Measurements from ENCODE around the gene NBPF3.
"Not testable (repeated sequence)": the region's sequence is repeated elsewhere in the genome, so short reads cannot be mapped to it uniquely, and the experiment has no call there.

The NBPF3 gene

DNA sequence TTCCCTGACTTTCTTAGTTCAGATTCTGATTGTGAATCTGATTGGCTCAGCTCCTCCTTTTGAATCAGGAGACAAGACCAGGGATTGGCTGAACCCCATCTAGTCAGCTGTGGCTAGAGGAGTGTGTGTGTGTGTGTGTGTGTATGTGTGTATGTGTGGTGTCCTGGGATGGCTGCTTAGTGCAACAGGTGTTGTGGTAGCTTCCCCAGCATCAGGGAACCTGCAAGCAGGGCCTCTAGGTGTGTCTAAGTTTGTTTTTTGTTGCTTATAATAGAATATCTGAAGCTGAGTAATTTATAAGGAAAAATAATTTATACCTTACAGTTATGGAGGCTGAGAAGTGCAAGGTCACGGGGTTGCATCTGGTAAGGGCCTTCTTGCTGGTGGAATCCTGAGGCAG lies 56.1 kb downstream of the NBPF3 start:
- no peak for FAIRE-seq

DNA sequence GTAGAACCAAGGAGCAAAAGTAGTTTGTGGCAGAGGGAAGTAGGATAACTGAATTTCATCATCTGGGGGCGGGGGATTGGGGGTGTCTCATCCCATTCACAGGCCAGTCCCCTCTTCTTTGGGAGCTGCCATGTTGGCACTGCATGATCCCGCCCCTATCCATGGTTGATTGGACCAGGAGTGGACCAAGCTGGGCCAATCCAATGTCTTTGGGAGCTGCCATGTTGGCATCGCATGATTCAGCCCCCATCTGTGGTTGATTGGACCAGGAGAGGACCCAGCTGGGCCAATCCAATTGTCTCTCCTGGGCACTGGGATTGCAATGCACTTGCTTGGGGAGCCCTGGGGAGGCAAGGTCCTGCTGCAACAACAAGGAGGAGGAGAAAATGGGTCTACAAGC lies 56.9 kb downstream of the NBPF3 start:
- FAIRE-seq: no peak

DNA sequence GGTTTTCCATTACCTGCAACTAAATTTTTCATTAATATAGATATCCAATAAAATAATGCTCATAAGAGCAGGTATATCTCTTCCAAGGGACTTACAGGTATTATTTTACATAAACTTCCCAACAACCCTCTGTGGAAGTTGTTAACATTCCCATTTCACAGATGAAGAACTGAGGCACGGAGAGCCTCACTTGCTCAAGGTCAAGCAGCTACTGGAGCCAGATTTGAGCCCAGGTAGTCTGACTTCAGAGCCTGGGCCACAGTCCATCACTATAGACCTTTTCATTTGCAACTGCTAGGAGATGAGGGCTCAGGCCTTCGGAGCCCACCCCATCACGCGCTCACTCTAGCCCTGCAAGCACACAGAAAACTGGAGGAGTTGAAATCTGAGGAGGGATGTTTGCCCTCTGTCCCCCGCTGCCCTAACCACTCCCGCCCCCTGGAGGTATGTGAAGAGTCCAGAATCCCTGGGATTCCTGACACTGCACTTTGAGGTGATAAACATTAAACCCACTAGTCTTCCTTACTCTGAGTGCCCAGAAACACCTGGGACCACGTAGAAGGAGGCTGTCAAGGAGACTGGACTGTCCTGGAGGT lies 57.6 kb downstream of the NBPF3 start:
- FAIRE-seq: no peak

DNA sequence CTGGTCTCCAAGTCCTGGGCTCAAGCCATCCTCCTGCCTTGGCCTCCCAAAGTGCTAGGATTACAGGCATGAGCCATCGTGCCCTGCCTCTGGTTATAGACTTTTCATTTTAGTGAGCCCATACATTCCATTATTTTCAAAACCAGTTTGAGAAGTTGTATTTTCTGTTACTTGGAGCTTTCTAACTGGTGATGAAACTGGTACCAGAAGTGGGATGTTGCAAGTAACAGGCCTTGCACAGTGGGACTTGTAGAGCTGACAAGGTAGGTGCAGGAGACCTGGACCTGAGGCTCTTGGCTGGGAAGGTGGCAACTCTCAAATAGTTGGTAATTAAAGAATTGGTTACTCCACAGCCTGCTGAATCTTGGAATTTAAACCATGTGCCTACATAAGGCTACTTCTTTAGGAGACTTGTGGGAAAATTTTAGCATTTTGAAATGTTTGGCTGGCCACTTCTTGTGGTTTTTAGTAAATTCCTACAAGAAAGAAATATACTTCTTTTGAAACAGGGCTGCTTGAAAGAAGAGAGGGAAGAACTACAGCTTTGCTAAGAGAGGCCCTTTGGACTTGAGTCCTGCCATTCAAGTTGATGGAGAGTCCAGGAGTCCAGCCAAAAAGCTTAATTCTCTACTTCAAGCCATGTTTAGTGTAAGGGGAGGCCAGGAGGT lies 59.5 kb downstream of the NBPF3 start:
- no peak for FAIRE-seq

DNA sequence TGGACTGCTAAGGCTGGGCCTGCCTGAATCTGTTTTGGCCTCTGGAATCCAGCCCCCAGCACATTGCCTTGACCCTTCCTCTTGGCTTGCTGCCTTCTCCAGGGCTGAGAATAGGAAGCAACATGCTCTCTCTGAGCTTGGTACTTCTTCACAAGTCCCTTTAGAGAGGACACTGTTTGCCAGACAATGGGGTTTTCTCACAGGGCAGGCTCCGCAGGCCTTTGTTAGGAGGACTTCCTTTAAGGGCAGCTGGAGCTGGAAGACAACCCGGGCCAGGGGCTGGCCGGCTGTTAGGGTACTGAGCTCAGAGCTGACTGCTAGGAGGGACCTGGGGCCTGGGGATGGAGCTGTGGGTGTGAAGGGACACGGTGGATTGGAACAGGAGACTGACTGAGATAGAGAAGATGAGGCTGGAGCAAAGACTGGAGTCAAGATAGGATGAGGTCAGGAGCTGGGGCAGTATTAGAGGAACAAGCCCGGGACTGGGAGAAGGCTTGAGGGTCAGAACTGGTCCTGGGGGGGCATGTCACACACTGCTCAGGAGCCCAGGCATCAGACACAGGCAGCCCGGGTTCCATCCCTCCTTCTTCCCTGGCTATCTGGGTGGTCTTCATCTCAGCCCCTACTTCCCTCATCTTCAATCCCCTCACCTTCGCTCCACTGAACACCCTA lies 63.9 kb downstream of the NBPF3 start:
- FAIRE-seq: no peak

- FAIRE-seq: no peak
Observed at GRCh38 chr1:21506804-21507203, 66.9 kb downstream of the NBPF3 start.

GRCh38 chr1:21507511-21508270 lies 67.8 kb downstream of the NBPF3 start:
- FAIRE-seq: no peak

GRCh38 chr1:21508580-21509350 lies 68.8 kb downstream of the NBPF3 start:
- FAIRE-seq: no peak

DNA sequence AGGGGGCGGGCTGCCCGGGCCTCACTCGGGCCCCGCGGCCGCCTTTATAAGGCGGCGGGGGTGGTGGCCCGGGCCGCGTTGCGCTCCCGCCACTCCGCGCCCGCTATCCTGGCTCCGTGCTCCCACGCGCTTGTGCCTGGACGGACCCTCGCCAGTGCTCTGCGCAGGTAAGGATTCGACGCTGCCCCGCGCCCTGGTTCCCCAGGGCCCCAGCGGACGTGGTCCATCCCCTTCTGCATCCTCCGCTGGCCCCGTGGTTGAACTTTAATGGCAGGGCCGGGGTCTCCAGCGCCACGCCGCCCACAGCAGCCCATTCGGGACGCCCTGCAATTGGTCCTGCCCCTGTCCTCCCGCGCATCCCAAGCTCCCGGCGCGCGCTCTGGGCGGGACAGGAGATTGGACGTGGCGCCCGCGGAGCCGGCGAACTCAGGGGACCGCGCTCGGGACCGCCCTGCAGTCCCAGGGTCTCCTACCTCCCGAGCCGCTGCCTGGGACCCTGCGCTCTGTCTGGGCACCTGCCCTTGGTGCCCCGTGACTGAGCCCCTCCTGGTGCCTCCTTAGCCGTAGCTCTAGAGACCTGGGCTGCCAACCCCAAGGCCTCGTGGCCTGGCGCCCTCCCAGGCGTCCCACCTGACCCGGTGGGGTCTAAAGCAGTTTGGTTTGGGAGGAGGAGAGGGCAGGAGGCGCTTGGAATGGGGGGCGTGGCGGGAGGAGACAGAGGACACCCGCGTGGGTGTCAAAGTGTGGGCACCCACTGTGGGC lies 69.6 kb downstream of the NBPF3 start, which contains the start of gene ALPL:
Gene ALPL (plus strand): TSS at position 73 of the 762 bp plus-strand sequence. CDS start 44,659 bp downstream, outside the sequence.
- FAIRE-seq: no peak

GRCh38 chr1:21510113-21510493 lies 70.2 kb downstream of the NBPF3 start:
- FAIRE-seq: no peak

- FAIRE-seq: no peak
Observed at GRCh38 chr1:21510885-21511578, 71.1 kb downstream of the NBPF3 start.

DNA sequence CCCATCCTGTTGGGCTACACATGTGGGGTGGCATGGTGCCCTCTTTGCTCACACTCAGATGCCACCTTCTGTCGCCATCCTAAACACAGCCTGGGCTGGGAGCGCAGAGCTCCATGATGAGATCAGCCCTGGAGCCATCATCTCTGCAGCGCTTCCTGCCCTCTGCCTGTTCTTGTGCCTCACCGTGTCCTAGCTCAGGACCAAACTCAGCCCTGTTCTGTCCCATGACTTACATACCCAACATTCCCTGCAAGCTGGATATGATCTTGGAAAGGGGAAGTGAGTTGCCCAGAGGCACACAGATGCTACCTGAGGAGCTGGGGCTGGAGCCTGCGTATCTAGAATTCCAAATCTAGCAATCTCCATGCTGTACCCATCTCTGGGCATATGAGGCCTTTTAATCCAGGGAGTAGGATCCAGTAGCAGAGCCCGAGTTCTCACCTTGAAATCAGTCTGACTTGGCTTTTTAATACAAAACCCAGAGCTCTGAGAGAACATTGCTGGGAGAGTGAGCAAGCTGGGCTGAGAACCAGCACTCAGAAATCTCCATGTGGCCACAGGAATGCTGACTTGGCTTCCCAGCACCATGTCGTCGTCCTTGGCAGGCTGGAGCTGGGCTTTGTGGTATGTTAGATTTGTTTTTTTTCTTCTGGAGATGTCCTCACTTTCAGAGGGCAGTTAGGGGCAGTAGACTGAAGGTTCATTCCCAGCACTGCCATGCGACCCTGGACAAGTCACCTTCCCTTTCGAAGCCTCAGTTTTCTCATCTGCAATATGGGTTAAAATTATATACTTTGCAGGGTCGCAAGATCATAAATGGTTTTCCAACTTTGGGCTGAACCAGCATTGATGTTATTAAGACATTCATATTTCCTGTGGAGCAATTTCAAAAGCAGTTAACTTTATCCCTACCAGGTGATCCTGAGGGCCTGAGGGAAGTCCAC lies 71.9 kb downstream of the NBPF3 start:
- FAIRE-seq: no peak

DNA sequence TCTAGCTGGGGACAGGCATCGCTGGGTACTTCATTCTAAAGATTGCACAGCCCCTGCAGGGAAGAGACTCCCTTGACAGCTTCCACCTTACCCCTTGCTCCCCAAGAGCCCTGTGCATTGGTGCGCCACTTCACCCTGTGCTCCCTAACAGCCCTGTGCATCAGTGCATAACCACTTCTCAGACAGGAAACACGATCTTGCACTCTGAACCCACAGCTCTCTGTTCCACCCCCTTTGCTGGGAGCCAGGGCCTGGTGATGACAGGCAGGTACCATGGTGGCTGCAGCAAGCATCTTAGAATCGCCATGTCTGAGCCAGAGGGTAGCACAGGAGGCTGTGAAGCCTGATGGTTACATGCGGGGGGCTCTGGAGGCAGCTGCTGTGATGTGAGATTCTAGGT lies 74.3 kb downstream of the NBPF3 start:
- no peak for FAIRE-seq

DNA sequence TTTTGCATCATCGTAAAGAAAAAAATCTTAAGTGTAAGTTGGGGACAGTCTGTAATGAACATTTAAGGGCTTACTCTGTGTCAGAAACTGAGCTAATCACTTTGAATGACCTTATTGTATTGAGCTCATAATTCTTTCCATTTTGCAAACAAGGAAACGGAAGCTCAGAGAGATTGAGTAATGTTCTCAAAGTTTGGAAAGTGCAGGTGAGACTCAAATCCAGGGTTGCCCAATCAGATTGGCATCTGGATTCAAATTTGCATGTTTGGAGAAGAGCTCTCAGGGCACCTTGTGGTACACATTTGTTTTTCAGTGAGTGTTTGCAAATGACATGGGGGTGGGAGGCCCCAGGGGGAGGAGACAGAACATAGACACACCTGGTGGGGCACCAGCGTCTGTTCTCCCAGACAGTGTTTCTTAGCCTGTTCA lies 77.2 kb downstream of the NBPF3 start:
- FAIRE-seq: no peak

DNA sequence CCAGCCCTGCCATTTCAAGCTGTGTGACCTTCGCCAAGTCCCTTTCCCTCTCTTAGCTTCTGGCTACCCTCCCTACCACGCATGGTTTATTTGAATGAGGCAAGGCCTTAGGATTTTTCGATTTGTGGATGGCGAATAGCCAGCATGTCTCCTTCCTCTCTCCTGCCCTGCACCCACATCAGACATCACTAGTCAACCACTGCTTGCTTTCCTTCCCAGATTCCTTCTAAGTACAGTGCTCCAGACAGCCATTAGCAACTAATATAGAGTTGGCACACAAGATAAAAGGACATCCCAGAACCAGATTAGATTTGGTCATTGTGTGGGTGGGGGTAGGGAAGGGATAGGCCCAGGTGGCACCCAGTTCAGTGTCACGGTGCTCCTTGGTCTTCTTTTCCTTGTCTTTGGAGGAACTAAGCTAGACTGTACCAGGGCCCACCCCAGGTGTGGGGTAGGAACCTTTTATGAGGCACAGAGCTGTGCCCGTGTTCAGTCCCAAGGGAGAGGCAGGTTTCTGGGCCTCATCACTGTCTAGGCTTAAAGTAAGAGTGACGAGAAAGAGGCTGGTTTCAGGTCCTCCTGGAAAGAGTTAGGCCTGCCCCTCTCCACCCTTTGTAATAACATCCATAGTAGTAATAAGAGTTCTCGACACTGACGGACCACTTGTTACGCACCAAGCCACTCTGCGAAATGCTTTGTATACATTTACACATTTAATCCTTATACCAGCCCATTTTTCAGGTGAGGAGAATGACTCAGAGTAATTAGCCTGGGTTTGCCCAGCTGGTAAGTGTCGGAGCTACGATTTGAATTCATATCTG lies 77.9 kb downstream of the NBPF3 start:
- FAIRE-seq: no peak

- no peak for FAIRE-seq
Observed at GRCh38 chr1:21518774-21519455, 79.0 kb downstream of the NBPF3 start.

- not testable (repeated sequence) for FAIRE-seq
Observed at GRCh38 chr1:21519486-21520070, 79.6 kb downstream of the NBPF3 start.

Measured in colon (tissue), 2 donors.